Measurements from ENCODE around the gene FAM133A.

Gene FAM133A

GRCh38 chrX:93673869-93674271 lies at the start of gene FAM133A:
Gene FAM133A (plus strand): TSS chrX:93674206. CDS start chrX:93709420, 35,214 bp downstream.
- DNase-seq, result no peak

DNA sequence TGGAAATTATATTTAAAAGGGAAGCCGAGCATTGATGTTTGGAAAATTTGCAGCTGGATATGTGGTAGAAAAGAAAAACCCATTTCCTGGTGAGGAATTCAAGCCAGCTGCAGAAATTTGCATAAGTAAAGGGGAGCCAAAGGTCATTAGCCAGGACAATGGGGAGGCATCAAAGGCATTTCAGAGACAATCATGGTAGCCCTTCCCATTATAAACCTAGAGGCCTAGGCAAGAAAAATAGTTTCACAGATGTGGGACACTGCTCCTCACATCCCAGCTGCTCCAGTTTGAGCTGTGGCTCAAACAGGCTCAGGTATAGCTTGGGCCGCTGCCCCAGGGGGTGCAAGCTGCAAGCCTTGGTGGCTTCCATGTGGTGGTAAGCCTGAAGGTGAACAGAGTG lies 36.4 kb upstream of the FAM133A start:
- no peak for DNase-seq

DNA sequence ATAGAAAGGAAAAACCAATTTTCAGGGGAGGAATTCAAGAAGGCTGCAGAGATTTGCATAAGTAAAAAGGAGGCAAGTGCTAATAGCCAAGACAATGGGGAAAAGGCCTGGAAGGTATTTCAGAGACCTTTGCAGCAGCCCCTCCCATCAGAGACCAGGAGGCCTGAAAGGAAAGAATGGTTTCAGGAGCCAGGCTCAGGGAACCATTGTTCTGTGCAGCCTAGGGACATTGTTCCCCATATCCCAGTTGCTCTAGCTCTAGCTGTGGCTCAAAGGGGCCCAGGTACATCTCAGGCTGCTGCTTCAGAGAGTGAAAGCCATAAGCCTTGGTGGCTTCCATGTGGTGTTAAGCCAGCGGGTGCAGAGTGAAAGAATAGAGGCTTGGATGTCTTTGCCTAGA lies 24.6 kb upstream of the FAM133A start:
- DNase-seq, result no peak

DNA sequence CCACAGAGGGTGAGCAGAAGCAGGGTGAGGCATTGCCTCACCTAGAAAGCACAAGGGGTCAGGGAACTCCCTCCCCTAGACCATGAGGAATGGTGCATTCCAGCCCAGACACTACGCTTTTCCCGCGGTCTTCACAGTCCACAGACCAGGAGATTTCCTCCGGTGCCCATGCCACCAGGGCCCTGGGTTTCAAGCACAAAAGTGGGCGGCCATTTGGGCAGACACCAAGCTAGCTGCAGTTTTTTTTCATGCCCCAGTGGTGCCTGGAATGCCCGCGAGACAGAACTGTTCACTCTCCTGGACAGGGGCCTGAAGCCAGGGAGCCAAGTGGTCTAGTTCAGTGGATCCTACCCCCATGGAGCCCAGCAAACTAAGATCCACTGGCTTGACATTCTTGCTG lies 13.4 kb upstream of the FAM133A start:
- DNase-seq, result no peak

- peak; percentile 33 to 74 for DNase-seq
These were observed 744 bp upstream of the FAM133A start, which contains the start of gene NAP1L3 for GRCh38 chrX:93673056-93673868. Gene NAP1L3 (minus strand): TSS chrX:93673578. CDS start chrX:93673304, 274 bp downstream.

DNA sequence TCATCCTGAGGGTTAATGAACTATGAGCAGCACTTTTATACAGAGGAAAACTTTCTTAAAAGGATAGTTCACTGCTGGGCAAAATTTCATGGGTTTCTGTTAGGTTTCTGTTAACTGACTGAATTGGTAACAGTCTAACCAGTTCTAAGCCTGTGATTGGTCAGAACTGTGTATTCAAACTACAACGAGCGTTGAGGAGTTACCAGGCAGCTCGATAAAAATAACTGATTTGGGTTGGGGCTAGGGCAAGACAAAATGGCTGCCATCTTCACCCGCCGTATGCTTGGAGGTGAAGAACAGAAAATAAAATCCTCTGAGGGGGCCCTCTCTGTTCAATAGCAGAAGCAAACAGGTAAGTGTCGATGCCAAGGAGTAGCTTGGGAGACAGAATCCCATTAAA lies 22.0 kb downstream of the FAM133A start:
- no peak for DNase-seq

GRCh38 chrX:93703701-93704100 lies 29.7 kb downstream of the FAM133A start:
- no peak for DNase-seq

DNA sequence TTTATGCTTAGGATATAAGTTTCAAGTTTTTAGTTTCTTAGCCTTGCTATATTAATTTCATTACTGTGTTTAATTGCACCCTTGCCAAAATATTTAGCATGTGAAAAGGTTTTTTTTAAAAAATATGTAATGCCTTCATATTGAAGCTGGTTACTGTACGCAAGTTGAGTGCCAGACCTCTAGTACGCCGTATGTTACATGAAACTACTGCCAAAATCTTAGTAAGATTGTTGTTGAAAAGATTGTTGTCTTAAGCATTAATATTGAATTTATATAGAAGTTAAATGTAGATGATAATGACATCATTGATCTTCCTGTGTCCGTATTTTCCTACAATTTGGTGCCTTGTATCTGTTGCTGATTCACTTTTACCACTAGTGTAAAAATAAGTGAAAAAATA lies 37.1 kb downstream of the FAM133A start:
- DNase-seq, result no peak

DNA sequence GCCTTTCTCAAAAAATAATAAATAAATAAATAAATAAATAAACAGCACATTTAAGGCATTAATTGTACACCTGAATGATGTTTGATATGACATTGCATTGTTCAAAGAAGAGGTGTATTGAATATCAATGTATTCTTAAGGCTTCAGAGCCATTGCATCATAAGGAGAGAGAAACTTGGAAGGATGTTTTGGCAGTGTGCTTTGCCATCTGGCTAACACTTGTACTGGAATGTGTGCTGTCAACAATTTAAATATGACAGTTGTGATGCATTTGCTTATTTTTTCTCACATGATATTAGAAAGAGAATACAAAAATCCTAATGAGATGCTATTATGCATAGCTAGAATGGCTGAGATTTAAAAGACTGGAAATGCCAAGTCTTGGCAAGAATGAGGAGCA lies 67.8 kb downstream of the FAM133A start:
- DNase-seq, result no peak

- no peak for DNase-seq
These were observed 86.2 kb downstream of the FAM133A start for GRCh38 chrX:93760163-93760562.
